GM21515 (cell line): ENCODE results near the gene GSTM4.

Experiments
- ATAC-seq: cut with Tn5 transposase; IDR thresholded peaks from one replicate; pipeline ENCODE4 v1.9.1; 2021; ENCODE audit not compliant: unreplicated experiment

GSTM4 gene

GRCh38 chr1:109655615-109656519 is at the start of gene GSTM4:
Gene GSTM4 (plus strand): TSS chr1:109656099. CDS start chr1:109656390, 291 bp downstream.
- peak; percentile 96 for ATAC-seq

- ATAC-seq = no peak
Observed at GRCh38 chr1:109609881-109610280, 46.0 kb upstream of the GSTM4 start.

GRCh38 chr1:109610609-109611307 is 45.1 kb upstream of the GSTM4 start:
- no peak for ATAC-seq

GRCh38 chr1:109611308-109611990 is 44.5 kb upstream of the GSTM4 start:
- no peak for ATAC-seq

GRCh38 chr1:109613361-109614147 is 42.3 kb upstream of the GSTM4 start:
- ATAC-seq = no peak

- ATAC-seq = no peak
Observed at GRCh38 chr1:109615879-109616278, 40.0 kb upstream of the GSTM4 start.

- ATAC-seq = no peak
Observed at GRCh38 chr1:109616391-109616790, 39.5 kb upstream of the GSTM4 start.

GRCh38 chr1:109617291-109617801 is 38.6 kb upstream of the GSTM4 start:
- no peak for ATAC-seq

GRCh38 chr1:109618661-109619575 is 37.0 kb upstream of the GSTM4 start:
- ATAC-seq = no peak

GRCh38 chr1:109619576-109620400 is 36.1 kb upstream of the GSTM4 start, which contains the start of the genes AMPD2 and GNAT2:
Gene AMPD2 (plus strand): TSS chr1:109619837. CDS start chr1:109621176, 1,339 bp downstream.
Gene GNAT2 (minus strand): TSS chr1:109619616. CDS start chr1:109612870, 6,746 bp downstream.
- ATAC-seq = peak; percentile 48

GRCh38 chr1:109620401-109620791 is 35.5 kb upstream of the GSTM4 start:
- ATAC-seq = no peak

GRCh38 chr1:109620841-109621286 is 35.0 kb upstream of the GSTM4 start:
- peak; percentile 73 for ATAC-seq

- no peak for ATAC-seq
Observed at GRCh38 chr1:109621379-109622136, 34.3 kb upstream of the GSTM4 start.

- no peak for ATAC-seq
Observed at GRCh38 chr1:109622137-109622892, 33.6 kb upstream of the GSTM4 start.

- ATAC-seq = no peak
Observed at GRCh38 chr1:109622895-109623294, 33.0 kb upstream of the GSTM4 start.

- no peak for ATAC-seq
Observed at GRCh38 chr1:109623601-109624161, 32.2 kb upstream of the GSTM4 start.
